ENCODE results near the gene LRGUK. TPM values are rescaled to one million over a fixed set of nuclear protein-coding genes. Genes with fewer than 3 reads are reported as not detected.

The LRGUK gene
- total and polyA plus RNA-seq, 2 of the 8 experiments (the other 6 are each of a cell fraction or from before 2014, with no cell fraction given), result 1.5 to 3.6 TPM

GRCh38 chr7:134184767-134185166 is 57.6 kb downstream of the LRGUK start (continued):
- TF ChIP-seq CHD7 (IDR thresholded peaks at IDR 0.05; ENCODE audit: insufficient replicate concordance, low read length), result no peak
- TF ChIP-seq POU5F1 (IDR thresholded peaks at IDR 0.05; ENCODE audit: low read depth, low read length), result no peak
- TF ChIP-seq CTCF (IDR thresholded peaks at IDR 0.05; ENCODE audit: control extremely low read depth in 1 of 3, insufficient read depth in 1 of 3, low read depth in 1 of 3, low read length in 3 of 3), result no peak
- TF ChIP-seq CREB1 (IDR thresholded peaks at IDR 0.05), result no peak
- no peak for TF ChIP-seq TCF12 (IDR thresholded peaks at IDR 0.05; ENCODE audit: low read depth, low read length)
- TF ChIP-seq ZNF274 (IDR thresholded peaks at IDR 0.05; ENCODE audit: borderline replicate concordance, extremely low read depth, low read length), result no peak
- no peak for TF ChIP-seq RFX5 (IDR thresholded peaks at IDR 0.05; ENCODE audit: borderline replicate concordance, low read depth, low read length)
- no peak for TF ChIP-seq JUND (IDR thresholded peaks at IDR 0.05; ENCODE audit: low read length)
- TF ChIP-seq NANOG (IDR thresholded peaks at IDR 0.05; ENCODE audit: insufficient read depth, low read depth, low read length, poor library complexity, severe bottlenecking), result no peak
